Measurements from ENCODE around the gene SGK1. TPM values are rescaled to one million over a fixed set of nuclear protein-coding genes. Genes with fewer than 3 reads are reported as not detected.

The SGK1 gene
- polyA plus RNA-seq, 2 of the 4 experiments (the other 2 are of a cell fraction), result 41.3 to 131 TPM

DNA sequence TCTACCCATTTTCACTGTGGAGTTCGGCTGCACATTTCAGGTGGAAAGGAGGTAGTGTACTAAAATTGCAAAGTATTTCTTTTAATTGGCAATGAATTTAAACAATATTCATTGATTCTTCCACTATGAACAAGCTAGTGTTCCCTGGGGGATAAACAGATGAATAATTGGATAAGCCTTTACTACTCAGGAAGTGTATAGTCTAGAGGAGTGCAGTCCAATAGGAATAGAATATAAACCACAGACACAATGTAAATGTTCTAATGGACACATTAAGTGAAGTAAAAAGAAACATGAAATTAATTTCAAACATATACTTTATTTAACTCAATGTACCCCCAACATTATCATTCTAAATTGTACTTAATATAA is 28.7 kb downstream of the SGK1 start:
- ATAC-seq (peak in 1 of 2 experiments; percentile 38; a peak in 3 of 6 replicates), DNase-seq (ENCODE audit: low read depth in 1 of 2, low spot score in 1 of 2) (no peak), FAIRE-seq (no peak)
- peaks cover 30% of the 10 kb centered on the region for H3K4me1 ChIP-seq
- ChIA-PET CTCF (no interaction called here), POLR2A (no interaction called here)
- TF ChIP-seq BHLHE40 (IDR thresholded peaks at IDR 0.05; ENCODE audit: low read depth, low read length) (no peak), FOSB (CRISPR knock-in tag; IDR thresholded peaks at IDR 0.05) (no peak), EHMT2 (IDR thresholded peaks at IDR 0.05; ENCODE audit: low read depth) (no peak), SMC3 (IDR thresholded peaks at IDR 0.05) (no peak), HEYL (CRISPR knock-in tag; IDR thresholded peaks at IDR 0.05) (no peak), EHF (CRISPR knock-in tag; IDR thresholded peaks at IDR 0.05) (no peak), JUN (IDR thresholded peaks at IDR 0.05) (no peak)
- TF ChIP-seq, protein P1, sequence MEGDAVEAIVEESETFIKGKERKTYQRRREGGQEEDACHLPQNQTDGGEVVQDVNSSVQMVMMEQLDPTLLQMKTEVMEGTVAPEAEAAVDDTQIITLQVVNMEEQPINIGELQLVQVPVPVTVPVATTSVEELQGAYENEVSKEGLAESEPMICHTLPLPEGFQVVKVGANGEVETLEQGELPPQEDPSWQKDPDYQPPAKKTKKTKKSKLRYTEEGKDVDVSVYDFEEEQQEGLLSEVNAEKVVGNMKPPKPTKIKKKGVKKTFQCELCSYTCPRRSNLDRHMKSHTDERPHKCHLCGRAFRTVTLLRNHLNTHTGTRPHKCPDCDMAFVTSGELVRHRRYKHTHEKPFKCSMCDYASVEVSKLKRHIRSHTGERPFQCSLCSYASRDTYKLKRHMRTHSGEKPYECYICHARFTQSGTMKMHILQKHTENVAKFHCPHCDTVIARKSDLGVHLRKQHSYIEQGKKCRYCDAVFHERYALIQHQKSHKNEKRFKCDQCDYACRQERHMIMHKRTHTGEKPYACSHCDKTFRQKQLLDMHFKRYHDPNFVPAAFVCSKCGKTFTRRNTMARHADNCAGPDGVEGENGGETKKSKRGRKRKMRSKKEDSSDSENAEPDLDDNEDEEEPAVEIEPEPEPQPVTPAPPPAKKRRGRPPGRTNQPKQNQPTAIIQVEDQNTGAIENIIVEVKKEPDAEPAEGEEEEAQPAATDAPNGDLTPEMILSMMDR (IDR thresholded peaks at IDR 0.05), result no peak
- H3K4me2 ChIP-seq, result peak overlapping the region; percentile 40
- peak overlapping the region; percentile 66 to 82 for H3K27ac ChIP-seq
- WGBS (ENCODE audit: missing lambda C conversion rate), result 70% methylated on average over 1 of the region's 1 CpG
- H3K9me3 ChIP-seq, result no peaks in the 10 kb centered on the region
- no peak overlapping the region for H3K4me3 ChIP-seq

DNA sequence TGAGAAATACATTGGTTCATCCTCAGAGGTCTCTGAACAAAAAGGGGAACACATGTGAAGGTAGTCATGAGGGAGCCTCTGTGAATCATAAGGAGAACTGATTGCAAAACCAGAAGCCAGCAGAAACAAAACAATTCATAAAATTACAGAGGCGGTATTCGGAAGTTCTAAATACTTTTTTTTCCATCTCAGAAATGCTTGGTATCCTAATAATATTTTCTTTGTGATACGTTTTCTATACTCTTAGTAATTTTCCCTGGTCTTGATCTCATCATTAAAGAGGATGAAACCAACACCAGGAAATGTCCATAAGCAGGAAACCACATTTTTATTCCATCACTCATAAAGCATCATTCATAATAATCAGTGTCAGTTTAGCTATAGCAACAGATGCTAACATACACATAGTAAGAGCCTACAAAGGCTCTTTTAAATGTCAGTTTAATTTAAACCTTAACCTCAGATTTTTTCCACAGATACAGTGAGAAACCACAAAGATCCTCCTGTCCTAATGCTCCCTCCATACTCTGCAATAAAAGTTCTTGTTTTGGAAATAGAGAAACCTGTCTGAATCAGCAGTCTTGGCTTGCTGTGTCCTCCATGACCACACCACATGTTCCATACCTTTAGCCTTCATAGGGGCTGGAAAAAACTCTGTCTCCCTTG is 29.2 kb downstream of the SGK1 start:
- Histone ChIP-seq H3K27ac (peak overlapping the region; percentile 66 to 82), H3K4me1 (peaks cover 27% of the 10 kb centered on the region), H3K4me2 (peak overlapping the region; percentile 40), H3K9me3 (no peaks in the 10 kb centered on the region), H3K4me3 (no peak overlapping the region)
- DNase-seq (ENCODE audit: low read depth in 1 of 2, low spot score in 1 of 2) (peak in 1 of 2 experiments; percentile 64), FAIRE-seq (no peak), ATAC-seq (peak; percentile 86 to 93)
- 15% methylated on average over 3 of the region's 3 CpGs for WGBS (ENCODE audit: missing lambda C conversion rate)
- CTCF ChIA-PET, result interaction anchor here (0.6 to 0.9 kb wide), 2 partner anchors 76 to 91 kb away, joined by 3 read pairs; no protein-coding TSS in a partner anchor
- TF ChIP-seq HEYL (CRISPR knock-in tag; IDR thresholded peaks at IDR 0.05) (no peak), HOXB5 (CRISPR knock-in tag; IDR thresholded peaks at IDR 0.05) (peak; percentile 34; the same call in 1 of the 2 replicates), BHLHE40 (IDR thresholded peaks at IDR 0.05; ENCODE audit: low read depth, low read length) (no peak), RNF2 (IDR thresholded peaks at IDR 0.05; ENCODE audit: borderline replicate concordance, low read depth) (no peak), JUNB (IDR thresholded peaks at IDR 0.05) (peak; percentile 44; the same call in 1 of the 2 replicates), PHF8 (IDR thresholded peaks at IDR 0.05; ENCODE audit: borderline replicate concordance, low read depth) (no peak), RFX5 (IDR thresholded peaks at IDR 0.05) (no peak), CEBPB (IDR thresholded peaks at IDR 0.05) (peak; percentile 62 to 71), MAFK (IDR thresholded peaks at IDR 0.05; ENCODE audit: partially characterized antibody) (peak; percentile 62), TP53 (CRISPR knock-in tag; IDR thresholded peaks at IDR 0.05) (no peak), MAZ (IDR thresholded peaks at IDR 0.05; ENCODE audit: borderline replicate concordance, low read depth, low read length) (no peak), FOSL2 (IDR thresholded peaks at IDR 0.05) (0 out of 2 replicates have a peak, but pooled peaks have one; percentile 36), FOSL2 (CRISPR knock-in tag; IDR thresholded peaks at IDR 0.05) (peak; percentile 71), EHMT2 (IDR thresholded peaks at IDR 0.05; ENCODE audit: low read depth) (no peak)
- TF ChIP-seq, protein P2, sequence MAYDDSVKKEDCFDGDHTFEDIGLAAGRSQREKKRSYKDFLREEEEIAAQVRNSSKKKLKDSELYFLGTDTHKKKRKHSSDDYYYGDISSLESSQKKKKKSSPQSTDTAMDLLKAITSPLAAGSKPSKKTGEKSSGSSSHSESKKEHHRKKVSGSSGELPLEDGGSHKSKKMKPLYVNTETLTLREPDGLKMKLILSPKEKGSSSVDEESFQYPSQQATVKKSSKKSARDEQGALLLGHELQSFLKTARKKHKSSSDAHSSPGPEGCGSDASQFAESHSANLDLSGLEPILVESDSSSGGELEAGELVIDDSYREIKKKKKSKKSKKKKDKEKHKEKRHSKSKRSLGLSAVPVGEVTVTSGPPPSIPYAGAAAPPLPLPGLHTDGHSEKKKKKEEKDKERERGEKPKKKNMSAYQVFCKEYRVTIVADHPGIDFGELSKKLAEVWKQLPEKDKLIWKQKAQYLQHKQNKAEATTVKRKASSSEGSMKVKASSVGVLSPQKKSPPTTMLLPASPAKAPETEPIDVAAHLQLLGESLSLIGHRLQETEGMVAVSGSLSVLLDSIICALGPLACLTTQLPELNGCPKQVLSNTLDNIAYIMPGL (CRISPR knock-in tag; IDR thresholded peaks at IDR 0.05; ENCODE audit: borderline replicate concordance), result no peak
- TF ChIP-seq, protein P3, sequence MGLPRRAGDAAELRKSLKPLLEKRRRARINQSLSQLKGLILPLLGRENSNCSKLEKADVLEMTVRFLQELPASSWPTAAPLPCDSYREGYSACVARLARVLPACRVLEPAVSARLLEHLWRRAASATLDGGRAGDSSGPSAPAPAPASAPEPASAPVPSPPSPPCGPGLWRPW (IDR thresholded peaks at IDR 0.05), result no peak
- POLR2A ChIA-PET, result interaction anchor here (1.2 kb wide), 1 partner anchor 110 kb away, joined by 3 read pairs; no protein-coding TSS in a partner anchor
